HG03558 (cell line): Measurements from ENCODE around the gene CCSER1.

Experiments used
- ATAC-seq: cut with Tn5 transposase; IDR thresholded peaks from one replicate; pipeline ENCODE4 v1.9.1; 2021; ENCODE audit warnings: moderate number of reproducible peaks; ENCODE audit not compliant: unreplicated experiment; ENCODE audit errors: extremely low read depth

The CCSER1 gene

GRCh38 chr4:90126805-90127204 is 389 bp upstream of the CCSER1 start:
- ATAC-seq, result no peak

GRCh38 chr4:90127706-90128345 is 632 bp downstream of the CCSER1 start:
- ATAC-seq, result no peak

- no peak for ATAC-seq
Measured at GRCh38 chr4:90128961-90129495, 1.8 kb downstream of the CCSER1 start.

- ATAC-seq, result no peak
Measured at GRCh38 chr4:90130076-90130475, 2.9 kb downstream of the CCSER1 start.

- ATAC-seq, result no peak
Measured at GRCh38 chr4:90137555-90137954, 10.4 kb downstream of the CCSER1 start.

GRCh38 chr4:90142081-90142480 is 14.9 kb downstream of the CCSER1 start:
- no peak for ATAC-seq

- ATAC-seq, result no peak
Measured at GRCh38 chr4:90145319-90145718, 18.1 kb downstream of the CCSER1 start.

GRCh38 chr4:90146306-90146705 is 19.1 kb downstream of the CCSER1 start:
- ATAC-seq, result no peak

- ATAC-seq, result no peak
Measured at GRCh38 chr4:90148574-90149148, 21.5 kb downstream of the CCSER1 start.

- ATAC-seq, result no peak
Measured at GRCh38 chr4:90152024-90152423, 24.8 kb downstream of the CCSER1 start.

GRCh38 chr4:90159193-90159592 is 32.0 kb downstream of the CCSER1 start:
- no peak for ATAC-seq

- ATAC-seq, result no peak
Measured at GRCh38 chr4:90160044-90160443, 32.9 kb downstream of the CCSER1 start.

GRCh38 chr4:90162566-90162965 is 35.4 kb downstream of the CCSER1 start:
- ATAC-seq, result no peak

- no peak for ATAC-seq
Measured at GRCh38 chr4:90163872-90164271, 36.7 kb downstream of the CCSER1 start.

GRCh38 chr4:90165883-90166282 is 38.7 kb downstream of the CCSER1 start:
- ATAC-seq, result peak; percentile 64

GRCh38 chr4:90171491-90171890 is 44.3 kb downstream of the CCSER1 start:
- ATAC-seq, result no peak

- no peak for ATAC-seq
Measured at GRCh38 chr4:90174621-90175023, 47.4 kb downstream of the CCSER1 start.

GRCh38 chr4:90181644-90182043 is 54.5 kb downstream of the CCSER1 start:
- no peak for ATAC-seq

GRCh38 chr4:90183254-90183653 is 56.1 kb downstream of the CCSER1 start:
- no peak for ATAC-seq

GRCh38 chr4:90184560-90184959 is 57.4 kb downstream of the CCSER1 start:
- ATAC-seq, result no peak

GRCh38 chr4:90185416-90185815 is 58.2 kb downstream of the CCSER1 start:
- ATAC-seq, result no peak

GRCh38 chr4:90186229-90186628 is 59.0 kb downstream of the CCSER1 start:
- no peak for ATAC-seq
